HG03095 (cell line): Measurements from ENCODE around the gene CCDC148.
"Not testable (repeated sequence)": the region's sequence is repeated elsewhere in the genome, so short reads cannot be mapped to it uniquely, and the experiment has no call there.

Experiments
- ATAC-seq: cut with Tn5 transposase; IDR thresholded peaks from one replicate; pipeline ENCODE4 v1.9.1; 2021; ENCODE audit warnings: moderate library complexity; ENCODE audit not compliant: unreplicated experiment

CCDC148 gene

DNA sequence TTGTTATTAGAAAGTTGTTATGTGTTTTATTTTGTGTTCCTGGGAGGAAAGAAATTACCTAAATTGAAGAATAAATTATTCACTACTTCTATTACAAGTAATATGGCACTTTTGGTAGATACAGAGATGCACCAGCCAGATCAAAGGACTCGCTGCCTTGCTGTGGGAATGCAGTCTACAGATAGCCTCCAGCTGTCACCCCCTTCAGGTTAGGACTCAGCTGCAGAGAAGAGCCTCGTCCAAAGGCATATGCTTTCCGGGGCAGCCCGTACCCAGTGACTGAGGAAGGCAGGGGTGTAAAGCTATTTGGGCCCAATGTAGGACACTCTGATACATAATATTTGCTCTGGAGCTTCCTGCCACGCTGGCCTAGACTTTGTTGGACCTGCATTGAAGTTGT, 90.2 kb downstream of the CCDC148 start:
- ATAC-seq: no peak

DNA sequence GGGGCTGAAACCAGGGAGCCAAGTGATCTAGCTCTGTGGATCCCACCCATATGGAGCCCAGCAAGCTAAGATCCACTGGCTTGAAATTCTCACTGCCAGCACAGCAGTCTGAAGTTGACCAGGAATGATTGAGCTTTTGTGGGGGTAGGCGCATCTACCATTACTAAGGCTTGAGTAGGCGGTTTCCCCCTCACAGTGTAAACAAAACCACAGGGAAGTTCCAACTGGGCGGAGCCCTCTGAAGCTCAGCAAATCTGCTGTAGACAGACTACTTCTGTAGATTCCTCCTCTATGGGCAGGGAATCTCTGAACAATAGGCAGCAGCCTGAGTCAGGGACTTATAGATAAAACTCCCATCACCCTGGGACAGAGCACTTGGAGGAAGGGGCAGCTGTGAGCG, 96.7 kb downstream of the CCDC148 start:
- no peak for ATAC-seq

DNA sequence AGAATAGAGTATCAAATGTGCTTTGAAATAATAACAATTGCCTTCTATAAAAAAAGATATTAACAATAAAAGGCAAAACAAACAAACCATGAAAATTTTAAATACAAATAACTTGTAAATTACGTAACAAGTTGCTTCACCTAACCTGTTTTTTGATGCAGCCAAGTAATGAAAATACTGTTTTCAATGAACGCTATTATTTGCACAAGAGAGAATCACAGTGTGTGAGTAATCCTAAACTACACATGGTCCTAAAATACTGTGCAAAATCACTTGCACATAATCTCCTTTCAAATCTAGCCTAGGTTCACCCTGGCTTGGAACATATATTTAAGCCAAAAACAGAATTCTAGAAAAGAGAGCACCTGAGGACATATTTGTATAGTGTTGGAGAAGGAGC, 98.9 kb downstream of the CCDC148 start:
- ATAC-seq: no peak

DNA sequence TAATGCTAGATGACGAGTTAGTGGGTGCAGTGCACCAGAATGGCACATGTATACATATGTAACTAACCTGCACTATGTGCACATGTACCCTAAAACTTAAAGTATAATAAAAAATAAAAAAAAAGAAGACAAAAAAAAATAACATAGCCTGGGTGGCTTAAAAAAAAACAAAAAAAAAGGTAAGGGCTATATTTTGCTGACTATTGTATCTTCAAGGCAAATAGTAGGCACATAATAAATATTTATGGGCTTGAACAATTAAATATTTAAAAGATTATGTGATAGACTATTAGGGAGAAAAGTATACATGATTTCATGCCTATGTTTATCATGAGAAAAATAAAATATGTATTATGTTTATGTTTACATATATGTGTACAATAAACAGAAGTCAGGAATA, 99.4 kb downstream of the CCDC148 start:
- ATAC-seq: no peak

DNA sequence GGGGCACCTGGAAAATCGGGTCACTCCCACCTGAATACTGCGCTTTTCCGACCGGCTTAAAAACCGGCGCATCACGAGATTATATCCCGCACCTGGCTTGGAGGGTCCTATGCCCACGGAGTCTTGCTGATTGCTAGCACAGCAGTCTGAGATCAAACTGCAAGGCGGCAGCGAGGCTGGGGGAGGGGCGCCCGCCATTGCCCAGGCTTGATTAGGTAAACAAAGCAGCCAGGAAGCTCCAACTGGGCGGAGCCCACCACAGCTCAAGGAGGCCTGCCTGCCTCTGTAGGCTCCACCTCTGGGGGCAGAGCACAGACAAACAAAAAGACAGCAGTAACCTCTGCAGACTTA, 105.1 kb downstream of the CCDC148 start:
- not testable (repeated sequence) for ATAC-seq

DNA sequence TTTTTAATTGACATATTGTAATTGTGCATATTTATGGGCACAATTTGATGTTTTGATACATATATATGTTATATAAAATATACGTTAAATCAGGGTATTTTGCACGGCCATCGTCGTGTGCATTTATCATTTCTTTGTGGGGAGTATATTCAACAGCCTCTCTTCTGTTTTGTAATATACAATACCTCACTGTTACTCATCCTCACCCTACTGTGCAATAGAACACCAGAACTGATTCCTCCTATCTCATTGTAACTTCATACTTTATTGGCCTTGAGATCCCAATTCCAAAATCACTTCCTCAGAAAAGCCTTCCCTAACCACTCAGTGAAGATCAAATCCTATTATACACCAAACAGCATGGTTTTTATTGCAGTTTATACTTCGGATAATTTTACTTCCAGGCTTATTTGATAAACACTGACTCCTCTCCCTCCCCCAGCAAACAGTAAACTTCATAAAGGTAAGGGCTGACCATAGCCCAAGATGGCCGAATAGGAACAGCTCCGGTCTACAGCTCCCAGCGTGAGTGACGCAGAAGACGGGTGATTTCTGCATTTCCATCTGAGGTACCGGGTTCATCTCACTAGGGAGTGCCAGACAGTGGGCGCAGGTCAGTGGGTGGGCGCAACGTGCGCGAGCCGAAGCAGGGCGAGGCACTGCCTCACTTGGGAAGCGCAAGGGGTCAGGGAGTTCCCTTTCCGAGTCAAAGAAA, 105.6 kb downstream of the CCDC148 start:
- not testable (repeated sequence) for ATAC-seq

DNA sequence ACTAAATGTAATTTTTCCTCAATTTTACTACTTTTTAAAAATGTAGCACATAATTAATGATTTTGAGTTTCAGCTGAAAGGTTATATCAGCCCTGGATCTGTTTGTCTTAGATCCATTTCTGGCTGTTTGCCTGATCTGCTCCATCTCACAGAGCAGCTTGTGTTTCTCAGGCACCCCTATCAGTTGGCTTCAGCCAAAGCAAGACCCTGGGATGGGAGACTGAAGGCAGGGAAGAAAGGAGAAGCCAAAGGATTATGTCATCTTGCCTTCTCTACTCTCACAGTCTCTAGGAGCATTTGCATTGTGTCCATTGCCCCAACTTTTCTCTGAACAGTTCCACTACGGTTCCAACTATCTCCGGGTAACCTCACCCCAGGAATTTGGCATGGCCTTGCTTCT, 110.5 kb downstream of the CCDC148 start:
- ATAC-seq: no peak

DNA sequence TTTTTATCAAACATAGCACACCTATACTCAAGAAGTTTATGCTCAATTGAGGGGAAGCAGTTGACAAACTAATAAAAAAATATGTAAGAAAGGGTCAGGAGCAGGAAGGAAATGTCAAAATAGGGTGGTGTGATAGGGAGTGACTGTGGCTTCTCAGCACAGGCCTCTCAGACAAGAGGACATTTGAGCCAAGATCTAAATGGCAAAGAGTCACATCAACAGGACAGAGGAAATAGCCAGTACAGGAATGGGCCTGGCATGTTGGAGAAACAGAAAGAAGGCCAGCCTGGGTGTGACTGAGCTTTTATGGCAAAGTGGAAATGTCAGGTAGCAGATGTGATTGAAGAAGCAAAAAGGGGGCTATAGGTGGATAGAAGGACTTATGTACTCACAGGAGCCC, 117.0 kb downstream of the CCDC148 start:
- ATAC-seq: no peak

DNA sequence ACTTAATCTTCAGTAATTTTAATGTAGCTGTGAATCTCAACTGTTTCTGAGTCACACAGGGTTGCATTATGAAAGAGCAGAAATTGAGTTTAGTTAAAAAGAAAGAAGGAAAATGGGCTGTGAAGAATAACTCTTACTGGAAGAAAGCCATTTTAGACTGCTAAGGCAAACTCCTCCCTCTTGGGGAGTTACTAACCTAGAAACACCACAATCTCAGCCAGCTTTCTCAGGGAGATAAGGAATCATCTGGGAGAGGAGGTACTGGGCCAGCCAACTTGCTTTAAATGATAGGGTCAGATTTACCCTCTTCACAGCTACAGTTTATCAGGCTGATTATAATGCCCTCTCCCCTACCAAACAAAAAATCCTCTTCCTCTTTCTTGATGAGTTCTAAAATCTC, 119.5 kb downstream of the CCDC148 start:
- no peak for ATAC-seq

DNA sequence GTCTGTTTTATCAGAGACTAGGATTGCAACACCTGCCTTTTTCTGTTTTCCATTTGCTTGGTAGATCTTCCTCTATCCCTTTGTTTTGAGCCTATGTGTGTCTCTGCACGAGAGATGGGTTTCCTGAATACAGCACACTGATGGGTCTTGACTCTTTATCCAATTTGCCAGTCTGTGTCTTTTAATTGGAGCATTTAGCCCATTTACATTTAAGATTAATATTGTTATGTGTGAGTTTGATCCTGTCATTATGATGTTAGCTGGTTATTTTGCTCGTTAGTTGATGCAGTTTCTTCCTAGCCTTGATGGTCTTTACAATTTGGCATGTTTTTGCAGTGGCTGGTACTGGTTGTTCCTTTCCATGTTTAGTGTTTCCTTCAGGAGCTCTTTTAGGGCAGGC, 124.8 kb downstream of the CCDC148 start:
- not testable (repeated sequence) for ATAC-seq

DNA sequence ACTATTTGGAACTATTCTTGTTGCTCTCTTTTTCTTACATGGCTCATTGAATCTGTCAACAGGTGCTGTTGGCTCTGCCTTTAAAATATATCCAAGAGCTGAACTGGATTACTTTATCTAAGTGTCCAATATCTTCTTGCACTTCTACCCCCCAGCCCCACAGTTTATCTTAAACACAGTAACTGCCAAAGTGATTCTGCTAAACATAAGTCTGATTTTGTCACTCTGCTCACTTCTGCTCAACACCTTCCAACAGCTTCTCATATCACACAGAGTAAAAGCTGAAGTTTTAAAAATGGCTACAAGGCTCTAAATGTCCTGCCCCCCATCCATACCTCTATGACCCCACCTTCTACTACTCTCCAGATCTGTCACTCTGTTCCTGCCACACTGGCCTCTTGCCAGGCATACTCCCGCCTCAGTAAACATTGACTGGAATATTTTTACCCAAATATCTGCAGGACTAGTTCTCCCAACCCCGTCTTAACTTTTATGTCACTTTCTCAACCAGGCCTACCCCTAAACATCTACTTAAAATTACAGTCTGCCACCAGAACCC, 130.7 kb downstream of the CCDC148 start:
- ATAC-seq: no peak

DNA sequence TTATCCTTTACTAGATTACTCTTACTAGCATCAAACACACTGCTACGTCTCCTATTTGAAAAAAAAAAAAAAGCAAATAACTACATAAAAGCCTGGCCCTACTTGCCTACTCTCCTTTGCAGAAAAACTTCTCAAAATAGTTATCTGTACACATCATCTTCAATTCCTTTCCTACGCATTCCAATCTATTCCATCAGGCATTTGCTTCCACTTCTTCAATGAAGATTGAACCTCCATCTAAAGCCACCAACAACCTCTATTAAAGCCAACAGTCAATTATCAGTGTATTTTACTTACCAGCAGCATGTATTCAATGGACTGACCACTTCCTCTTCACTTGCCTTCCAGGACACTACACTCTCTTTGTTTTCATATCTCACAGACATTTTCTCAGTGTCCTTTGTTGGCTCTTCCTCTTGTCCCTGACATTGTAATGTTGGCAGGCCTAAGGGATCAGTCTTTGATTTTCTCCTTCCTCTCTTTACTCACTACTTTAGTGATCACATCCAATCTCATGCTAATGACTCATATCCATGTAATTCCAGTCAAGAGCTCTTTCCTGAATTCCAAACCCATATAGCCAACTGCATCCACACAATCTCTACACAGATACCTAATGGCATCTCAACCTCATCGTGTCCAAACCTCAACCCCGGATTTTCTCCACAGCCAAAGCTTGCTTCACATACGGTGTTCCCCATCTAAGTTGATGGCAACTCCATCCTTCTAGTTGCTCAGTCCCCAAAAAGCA, 131.3 kb downstream of the CCDC148 start:
- no peak for ATAC-seq

DNA sequence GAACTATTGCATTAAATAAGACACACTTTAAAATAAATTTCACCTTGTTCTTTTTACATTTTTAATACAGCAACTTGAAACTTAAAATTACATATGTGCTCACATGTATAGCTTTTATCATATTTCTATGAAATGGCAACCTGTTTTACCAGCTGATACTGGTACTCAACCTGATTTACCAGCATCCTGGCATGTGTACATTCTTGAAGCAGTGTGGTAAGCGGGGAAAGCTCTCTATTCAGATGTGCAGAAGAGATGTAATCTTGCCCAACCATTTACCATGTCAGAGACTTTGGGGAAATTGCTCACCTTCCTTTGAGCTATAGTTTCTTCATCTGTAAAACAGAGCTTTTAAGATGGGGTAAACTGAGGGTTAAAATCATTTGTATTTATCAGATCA, 133.2 kb downstream of the CCDC148 start:
- ATAC-seq: no peak

DNA sequence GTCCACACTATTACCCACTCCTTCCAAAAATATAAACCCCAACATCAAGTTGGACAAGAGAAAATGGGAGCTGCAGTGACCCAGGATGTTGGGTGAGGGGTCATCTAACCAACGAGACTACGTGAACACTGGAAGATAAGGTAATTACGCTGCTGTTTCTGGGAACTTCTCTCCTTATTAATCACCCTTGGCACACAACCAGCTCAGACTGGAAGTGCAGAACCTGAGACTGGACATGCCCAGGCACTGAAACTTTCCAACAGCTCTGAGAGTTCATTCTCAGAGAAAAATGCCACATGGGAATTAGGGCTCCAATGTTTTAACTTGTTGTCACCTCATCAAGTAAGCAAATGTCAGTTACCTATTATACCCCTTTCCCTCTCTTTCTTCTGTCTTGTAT, 135.3 kb downstream of the CCDC148 start:
- no peak for ATAC-seq

DNA sequence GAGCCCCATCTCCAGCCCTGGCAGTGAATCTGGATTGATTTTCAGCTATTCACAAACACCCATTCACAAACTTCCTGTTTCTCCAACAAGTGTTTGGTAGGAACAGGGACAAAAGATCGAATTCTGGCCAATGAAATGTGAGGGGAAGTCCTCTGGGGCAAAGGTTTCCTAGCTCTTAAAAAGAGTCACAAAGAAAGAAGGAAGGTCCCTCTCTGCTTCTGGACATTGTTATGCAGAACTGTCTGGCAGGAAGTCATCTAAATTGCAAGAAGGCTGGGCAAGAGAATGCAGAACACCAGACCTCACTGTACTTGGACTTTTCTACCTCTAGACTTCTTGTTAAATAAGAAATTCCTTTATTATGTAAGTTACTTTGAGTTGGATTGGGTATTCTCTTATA, 137.3 kb downstream of the CCDC148 start:
- ATAC-seq: no peak

DNA sequence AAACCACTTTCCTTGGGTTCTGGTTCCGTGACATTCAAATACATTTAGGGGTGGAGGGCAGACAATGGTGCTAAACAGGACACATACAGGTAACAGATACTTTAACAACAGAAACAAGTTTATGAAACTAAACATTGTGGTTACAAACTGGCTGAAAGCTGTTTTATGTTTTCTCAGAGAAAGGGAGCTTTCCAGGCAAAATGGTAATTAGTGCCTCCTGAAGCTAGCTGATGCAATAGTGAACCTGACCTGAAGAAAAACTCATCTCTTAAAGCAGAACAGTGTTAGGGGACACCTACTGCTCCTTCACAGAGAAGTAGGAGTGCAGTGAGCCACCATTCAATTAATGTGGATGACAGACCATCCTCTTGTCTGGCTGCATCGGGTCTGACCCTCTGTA, 138.9 kb downstream of the CCDC148 start:
- peak; percentile 40 for ATAC-seq

DNA sequence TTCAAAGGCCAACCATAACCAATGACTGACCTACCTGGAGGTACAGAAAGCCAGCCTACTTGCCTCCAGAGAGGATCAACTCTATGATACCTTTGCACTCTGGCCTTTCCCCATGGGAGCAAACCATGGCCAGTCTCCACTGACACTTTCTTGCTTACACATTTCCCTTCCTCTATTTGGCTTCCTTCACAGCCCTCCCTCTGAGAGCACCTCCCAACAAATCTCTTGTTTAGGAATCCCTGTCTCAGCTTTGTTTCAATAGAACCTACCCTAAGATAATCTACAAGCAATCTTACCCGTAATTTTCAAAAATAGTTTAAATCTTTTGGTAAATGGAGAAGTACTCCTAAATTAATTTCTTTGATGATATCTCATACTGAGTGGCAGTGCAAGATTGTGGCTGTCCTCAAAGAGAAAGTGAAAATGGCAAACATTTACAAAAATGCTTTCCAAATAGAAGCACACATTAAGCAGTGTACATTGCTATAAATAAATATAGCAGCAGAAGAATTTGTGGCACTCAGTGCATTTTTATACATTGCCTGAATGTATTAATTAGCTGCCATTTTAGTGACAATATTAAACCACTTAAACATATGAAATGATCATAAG, 140.6 kb downstream of the CCDC148 start:
- no peak for ATAC-seq

DNA sequence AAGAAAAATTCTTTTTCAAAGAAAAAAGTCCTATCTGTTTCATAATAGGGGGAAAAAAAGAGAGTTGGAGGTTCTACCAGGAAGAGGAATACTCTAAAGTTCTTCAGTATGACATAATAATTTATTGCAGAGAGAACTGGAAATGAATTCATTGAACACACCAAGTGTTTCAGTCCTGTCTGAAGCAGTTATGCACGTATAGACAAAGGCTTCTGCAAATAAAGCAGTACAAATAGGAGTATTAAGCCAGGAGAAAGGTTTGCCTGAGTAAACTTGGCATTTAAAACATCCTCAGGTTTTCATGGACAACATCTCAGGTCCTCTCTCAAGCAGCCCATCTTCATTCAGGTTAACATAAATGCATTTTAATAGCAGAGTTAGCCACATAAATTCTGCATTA, 141.6 kb downstream of the CCDC148 start:
- ATAC-seq: no peak

DNA sequence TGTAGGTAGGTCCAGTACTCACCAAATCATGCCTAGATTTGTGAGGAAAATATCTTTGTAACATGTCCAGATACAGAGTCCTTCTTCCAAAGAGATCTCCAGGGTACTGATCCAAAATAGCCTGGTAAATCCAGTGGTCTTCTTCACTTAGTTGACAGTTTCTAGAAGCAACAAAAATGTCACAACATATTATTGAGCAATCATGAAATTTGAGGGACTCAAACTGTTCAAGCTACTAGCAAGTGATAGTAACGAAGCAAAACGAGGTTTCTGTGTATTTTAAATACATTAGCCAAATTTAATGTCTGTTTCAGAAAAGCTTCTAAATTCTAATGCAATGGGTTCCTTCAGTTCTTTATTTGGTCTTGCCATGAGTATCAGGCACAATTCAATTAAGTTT, 142.8 kb downstream of the CCDC148 start:
- ATAC-seq: no peak

DNA sequence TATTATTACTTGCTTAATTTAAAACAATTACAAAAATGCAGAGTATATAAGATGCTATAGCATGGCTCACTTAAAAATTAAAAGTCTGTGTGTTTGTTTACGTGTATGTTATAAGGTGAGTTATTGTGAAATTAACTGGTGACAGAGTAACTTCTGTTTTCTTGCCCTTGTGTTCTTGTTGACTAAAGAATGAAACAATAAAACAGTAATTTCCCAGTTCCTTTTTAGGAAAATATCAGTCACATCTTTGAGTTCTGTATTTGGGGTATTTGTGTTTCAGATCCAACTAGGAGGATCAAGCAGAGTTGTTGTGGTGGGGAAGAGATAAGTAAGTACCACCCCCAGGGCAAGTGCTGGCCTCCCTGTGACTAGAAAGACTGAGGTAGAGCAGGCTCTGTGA, 143.6 kb downstream of the CCDC148 start:
- ATAC-seq: no peak

DNA sequence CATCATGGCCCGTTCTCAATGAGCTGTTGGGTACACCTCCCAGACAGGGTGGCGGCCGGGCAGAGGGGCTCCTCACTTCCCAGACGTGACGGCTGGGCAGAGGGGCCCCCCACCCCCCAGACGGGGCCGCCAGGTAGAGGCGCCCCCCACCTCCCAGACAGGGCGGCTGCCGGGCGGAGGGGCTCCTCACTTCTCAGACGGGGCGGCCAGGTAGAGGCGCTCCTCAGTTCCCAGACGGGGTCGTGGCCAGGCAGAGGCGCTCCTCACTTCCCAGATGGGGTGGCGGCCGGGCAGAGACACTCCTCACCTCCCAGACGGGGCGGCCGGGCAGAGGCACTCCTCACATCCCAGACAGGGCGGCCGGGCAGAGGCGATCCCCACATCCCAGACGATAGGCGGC, 146.1 kb downstream of the CCDC148 start:
- not testable (repeated sequence) for ATAC-seq

DNA sequence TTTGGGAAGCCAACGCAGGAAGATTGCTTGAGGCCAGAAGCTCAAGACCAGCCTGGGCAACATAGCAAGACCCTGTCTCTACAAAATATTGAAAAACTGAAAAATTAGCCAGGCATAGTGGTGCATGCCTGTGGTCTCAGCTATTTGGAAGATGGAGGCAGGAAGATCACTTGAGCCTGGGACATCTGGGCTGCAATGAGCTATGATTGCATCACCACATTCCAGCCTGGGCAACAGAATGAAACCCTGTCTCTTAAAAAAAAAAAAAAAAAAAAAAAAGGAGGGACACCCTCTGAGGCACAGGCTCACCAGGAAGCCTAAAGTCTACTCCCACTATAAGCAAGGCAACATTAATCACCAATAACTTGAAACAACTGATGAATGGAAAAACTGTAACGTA, 151.1 kb downstream of the CCDC148 start:
- ATAC-seq: no peak
